HepG2 (cell line): ENCODE results near the gene PRM3. TPM values are rescaled to one million over a fixed set of nuclear protein-coding genes. Genes with fewer than 3 reads are reported as not detected.

Experiments
- ARNT2 ChIP-seq: sonication (generic); formaldehyde crosslinking; IDR thresholded peaks from 2 replicates; pipeline ENCODE4 v1.8.0; 2022; ENCODE audit warnings: mild to moderate bottlenecking, low read depth, missing genetic modification reagents, moderate library complexity
- ARNTL ChIP-seq: sonication (generic); formaldehyde crosslinking; IDR thresholded peaks from 2 replicates; pipeline ENCODE4 v1.4.0; 2020; ENCODE audit warnings: mild to moderate bottlenecking, missing genetic modification reagents
- FOXO1 ChIP-seq: sonication (generic); formaldehyde crosslinking; IDR thresholded peaks from 2 replicates; pipeline ENCODE4 v1.4.0; 2020; ENCODE audit warnings: missing genetic modification reagents
- HMGXB4 ChIP-seq, 2 experiments: sonication (generic) in 1 of 2; formaldehyde crosslinking in 1 of 2; IDR thresholded peaks; 2 replicates each; pipeline versions ENCODE4 v1.4.0 to v1.6.1; 2018 to 2020; ENCODE audit warnings: missing genetic modification reagents in 2 of 2, borderline replicate concordance in 1 of 2, low read depth in 1 of 2, mild to moderate bottlenecking in 1 of 2, missing biosample characterization in 1 of 2
- MED8 ChIP-seq: sonication (generic); formaldehyde crosslinking; IDR thresholded peaks from 2 replicates; pipeline ENCODE4 v1.8.1; 2023; ENCODE audit warnings: mild to moderate bottlenecking, missing genetic modification reagents; ENCODE audit not compliant: insufficient replicate concordance
- MTERF4 ChIP-seq: sonication (generic); formaldehyde crosslinking; IDR thresholded peaks from 2 replicates; pipeline ENCODE4 v1.8.0; 2023; ENCODE audit warnings: mild to moderate bottlenecking, missing genetic modification reagents
- NCOA1 ChIP-seq: sonication (generic); formaldehyde crosslinking; IDR thresholded peaks from 2 replicates; pipeline ENCODE4 v1.9.0; 2021; ENCODE audit warnings: missing genetic modification reagents
- NR0B2 ChIP-seq: sonication (generic); formaldehyde crosslinking; IDR thresholded peaks from 2 replicates; pipeline ENCODE4 v1.4.0; 2020; ENCODE audit warnings: mild to moderate bottlenecking, missing genetic modification reagents
- PAWR ChIP-seq: sonication (generic); formaldehyde crosslinking; IDR thresholded peaks from 2 replicates; pipeline ENCODE4 v1.4.0; 2020; ENCODE audit warnings: missing genetic modification reagents, mild to moderate bottlenecking, borderline replicate concordance
- SNAPC2 ChIP-seq: sonication (generic); formaldehyde crosslinking; IDR thresholded peaks from 2 replicates; pipeline ENCODE4 v1.8.1; 2022; ENCODE audit warnings: mild to moderate bottlenecking, missing genetic modification reagents
- STAG1 ChIP-seq: sonication (generic); formaldehyde crosslinking; IDR thresholded peaks from 2 replicates; pipeline ENCODE4 v1.4.0; 2020; ENCODE audit warnings: missing genetic modification reagents
- ZBTB26 ChIP-seq: IDR thresholded peaks from 2 replicates; pipeline ENCODE4 v1.6.1; 2016; ENCODE audit warnings: missing compliant biosample characterization, missing genetic modification reagents, borderline replicate concordance
- ZNF343 ChIP-seq: sonication (generic); formaldehyde crosslinking; IDR thresholded peaks from 2 replicates; pipeline ENCODE4 v1.4.0; 2020; ENCODE audit warnings: mild to moderate bottlenecking, missing genetic modification reagents
- ZNF446 ChIP-seq: sonication (generic); formaldehyde crosslinking; IDR thresholded peaks from 2 replicates; pipeline ENCODE4 v1.5.0; 2020; ENCODE audit warnings: mild to moderate bottlenecking, missing genetic modification reagents
- ZNF710 ChIP-seq: sonication (generic); formaldehyde crosslinking; IDR thresholded peaks from 2 replicates; pipeline ENCODE4 v1.5.0; 2020; ENCODE audit warnings: mild to moderate bottlenecking, missing genetic modification reagents, borderline replicate concordance
- ZNF878 ChIP-seq: sonication (generic); formaldehyde crosslinking; IDR thresholded peaks from 2 replicates; pipeline ENCODE4 v1.8.1; 2023; ENCODE audit warnings: mild to moderate bottlenecking, missing genetic modification reagents, moderate library complexity
- ZSCAN25 ChIP-seq: sonication (generic); formaldehyde crosslinking; IDR thresholded peaks from 2 replicates; pipeline ENCODE4 v1.8.0; 2022; ENCODE audit warnings: mild to moderate bottlenecking, missing genetic modification reagents
- polyA plus RNA-seq, 8 experiments: library from polyadenylated mRNA; depleted of rRNA in 3 of 8; stranded (reverse) in 7 of 8; unstranded in 1 of 8; fragments of >200 nt; fragmentation: Illumina TruSeq in 4 of 8; extraction: Trizol in 4 of 8; gene quantifications; 2 replicates each; pipeline versions ENCODE4 v1.2.1 to v1.2.3, GENCODE V29; 2011 to 2016; ENCODE audit warnings: low read depth in 4 of 8, missing spikeins in 1 of 8, mixed read lengths in 1 of 8; ENCODE audit not compliant: insufficient read depth in 1 of 8
- total RNA-seq, 5 experiments: library from RNA; depleted of rRNA; stranded (reverse); fragments of >200 nt; fragmentation: Illumina TruSeq; extraction: Trizol; gene quantifications; 2 replicates each; pipeline ENCODE4 v1.2.3, GENCODE V29; 2016; ENCODE audit warnings: low read depth in 1 of 5

PRM3 gene
- total and polyA plus RNA-seq, 2 of the 13 experiments (the other 11 are each of a cell fraction or from before 2014, with no cell fraction given) = not detected

- 0 out of 2 replicates have a peak, but pooled peaks have one; percentile 31 for TF ChIP-seq ZNF446 (CRISPR knock-in tag)
- TF ChIP-seq FOXO1 (CRISPR knock-in tag) = no peak
- no peak for TF ChIP-seq ARNT2 (CRISPR knock-in tag)
- no peak for TF ChIP-seq SNAPC2 (CRISPR knock-in tag)
- TF ChIP-seq PAWR = no peak
- 0 out of 2 replicates have a peak, but pooled peaks have one; percentile 69 for TF ChIP-seq NCOA1 (CRISPR knock-in tag)
- no peak; the same call in 1 of the 2 replicates for TF ChIP-seq STAG1
- TF ChIP-seq MTERF4 (CRISPR knock-in tag) = peak; percentile 29; the same call in 1 of the 2 replicates
- TF ChIP-seq ZNF710 = peak; percentile 46; the same call in 1 of the 2 replicates
- TF ChIP-seq MED8 = no peak
- no peak for TF ChIP-seq ZSCAN25
- 0 out of 2 replicates have a peak, but pooled peaks have one; percentile 65 for TF ChIP-seq ARNTL (CRISPR knock-in tag)
- TF ChIP-seq NR0B2 (CRISPR knock-in tag) = no peak
- no peak for TF ChIP-seq ZBTB26 (CRISPR knock-in tag)
- peak in 1 of 2 experiments; percentile 27; a peak in 1 of 4 replicates for TF ChIP-seq HMGXB4 (CRISPR knock-in tag; IDR thresholded peaks at IDR 0.05; ENCODE audit: borderline replicate concordance in 1 of 2, low read depth in 1 of 2)
- TF ChIP-seq ZNF343 (CRISPR knock-in tag) = 0 out of 2 replicates have a peak, but pooled peaks have one; percentile 25
- TF ChIP-seq ZNF878 = no peak
Observed at GRCh38 chr16:11258553-11259492, 14.6 kb downstream of the PRM3 start (continued).
